MM.1S (cell line): ENCODE data around the gene SIAE.

Experiments used
- DNase-seq: peaks from one replicate; pipeline ENCODE4 v3.0.0-alpha.2; 2015
- H2AFZ ChIP-seq: fragments of 300-600 bp; sonication (generic); 2 replicates; pipeline ENCODE4 v1.6.0; 2016; ENCODE audit warnings: antibody characterized with exemption, low read length
- H3F3A ChIP-seq: fragments of 300-600 bp; sonication (generic); 2 replicates; pipeline ENCODE4 v1.6.1; 2016; ENCODE audit warnings: mild to moderate bottlenecking, antibody characterized with exemption, low read length, moderate library complexity, mixed read lengths; ENCODE audit not compliant: insufficient read depth
- H3K27ac ChIP-seq: fragments of 300-600 bp; sonication (generic); 2 replicates; pipeline ENCODE4 v1.5.1; 2016; ENCODE audit warnings: mild to moderate bottlenecking, low read length
- H3K27me3 ChIP-seq: fragments of 300-600 bp; sonication (generic); replicated peaks from 2 replicates; pipeline ENCODE4 v1.6.0; 2016; ENCODE audit warnings: low read length; ENCODE audit not compliant: insufficient read depth
- H3K36me3 ChIP-seq: fragments of 300-600 bp; sonication (generic); replicated peaks from 2 replicates; pipeline ENCODE4 v1.6.1; 2016; ENCODE audit warnings: mild to moderate bottlenecking, low read length, mixed read lengths; ENCODE audit not compliant: insufficient read depth
- H3K4me1 ChIP-seq: fragments of 300-600 bp; sonication (generic); 2 replicates; pipeline ENCODE4 v1.6.1; 2016; ENCODE audit warnings: low read length, mixed read lengths
- H3K4me2 ChIP-seq: fragments of 300-600 bp; sonication (generic); 2 replicates; pipeline ENCODE4 v1.6.0; 2016; ENCODE audit warnings: low read depth, low read length
- H3K4me3 ChIP-seq: fragments of 300-600 bp; sonication (generic); 2 replicates; pipeline ENCODE4 v1.5.1; 2016; ENCODE audit warnings: low read length, mixed read lengths
- H3K79me2 ChIP-seq: fragments of 300-600 bp; sonication (generic); 2 replicates; pipeline ENCODE4 v1.6.1; 2016; ENCODE audit warnings: mixed run types, low read length, mixed read lengths
- H3K9ac ChIP-seq: fragments of 300-600 bp; sonication (generic); 2 replicates; pipeline ENCODE4 v1.6.1; 2016; ENCODE audit warnings: low read length, mixed read lengths
- H3K9me2 ChIP-seq: fragments of 300-600 bp; sonication (generic); replicated peaks from 2 replicates; pipeline ENCODE4 v1.6.1; 2016; ENCODE audit warnings: mild to moderate bottlenecking, low read length, mixed read lengths; ENCODE audit not compliant: insufficient read depth
- H3K9me3 ChIP-seq: fragments of 300-600 bp; sonication (generic); replicated peaks from 2 replicates; pipeline ENCODE4 v1.6.1; 2016; ENCODE audit warnings: mild to moderate bottlenecking, low read length, mixed read lengths; ENCODE audit not compliant: insufficient read depth
- H4K20me1 ChIP-seq: fragments of 300-600 bp; sonication (generic); 2 replicates; pipeline ENCODE4 v1.6.1; 2016; ENCODE audit warnings: mild to moderate bottlenecking, low read length, moderate library complexity, mixed read lengths; ENCODE audit not compliant: insufficient read depth
- CTCF ChIP-seq: fragments of 300-600 bp; sonication (generic); IDR thresholded peaks from 2 replicates; pipeline ENCODE4 v1.5.1; 2016; ENCODE audit warnings: antibody characterized with exemption, low read length, mixed read lengths
- EZH2 ChIP-seq: fragments of 300-600 bp; sonication (generic); optimal IDR thresholded peaks from 2 replicates; pipeline ENCODE3; 2017; ENCODE audit warnings: low read depth, mild to moderate bottlenecking, antibody characterized with exemption, low read length, mixed read lengths
- EZH2phosphoT487 ChIP-seq: fragments of 300-600 bp; sonication (generic); IDR thresholded peaks from 2 replicates; pipeline ENCODE4 v1.6.1; 2018; ENCODE audit warnings: antibody characterized with exemption, low read length

SIAE gene

GRCh38 chr11:124718801-124719200, 45.3 kb upstream of the SIAE start:
- Histone ChIP-seq H3K4me3 (0 out of 2 replicates have a peak overlapping the region, but pooled peaks have one; percentile 48), H2AFZ (no peak overlapping the region), H3F3A (no peaks in the 10 kb centered on the region), H4K20me1 (no peaks in the 10 kb centered on the region), H3K9me3 (no peaks in the 10 kb centered on the region), H3K4me1 (0 out of 2 replicates have a peak, but pooled peaks cover 5% of the 10 kb centered on the region), H3K36me3 (no peaks in the 10 kb centered on the region), H3K4me2 (no peak overlapping the region), H3K79me2 (no peaks in the 10 kb centered on the region), H3K9me2 (no peaks in the 10 kb centered on the region), H3K27me3 (peaks cover 14% of the 10 kb centered on the region; the same call in 1 of the 2 replicates), H3K9ac (no peak overlapping the region), H3K27ac (no peak overlapping the region)
- no peak for DNase-seq
- no peak for TF ChIP-seq CTCF
- no peak for TF ChIP-seq EZH2phosphoT487
- no peak for TF ChIP-seq EZH2

GRCh38 chr11:124717786-124718651, 44.5 kb upstream of the SIAE start:
- Histone ChIP-seq H3K4me2 (peak overlapping the region; percentile 76), H3F3A (no peaks in the 10 kb centered on the region), H3K9ac (no peak overlapping the region), H3K27me3 (peaks cover 14% of the 10 kb centered on the region; the same call in 1 of the 2 replicates), H3K36me3 (no peaks in the 10 kb centered on the region), H3K4me1 (0 out of 2 replicates have a peak, but pooled peaks cover 5% of the 10 kb centered on the region), H3K4me3 (peak overlapping the region; percentile 48), H4K20me1 (no peaks in the 10 kb centered on the region), H3K79me2 (no peaks in the 10 kb centered on the region), H2AFZ (peak overlapping the region; percentile 36; the same call in 1 of the 2 replicates), H3K9me3 (no peaks in the 10 kb centered on the region), H3K9me2 (no peaks in the 10 kb centered on the region), H3K27ac (no peak overlapping the region)
- no peak for TF ChIP-seq CTCF
- DNase-seq: peak; percentile 12

- Histone ChIP-seq H3K27ac (no peak overlapping the region), H3K9ac (no peak overlapping the region), H3K4me1 (0 out of 2 replicates have a peak, but pooled peaks cover 5% of the 10 kb centered on the region), H4K20me1 (no peaks in the 10 kb centered on the region), H3K4me3 (no peak overlapping the region), H3K4me2 (peak overlapping the region; percentile 76; the same call in 1 of the 2 replicates), H3K27me3 (peaks cover 14% of the 10 kb centered on the region; the same call in 1 of the 2 replicates), H2AFZ (no peak overlapping the region), H3F3A (no peaks in the 10 kb centered on the region), H3K36me3 (no peaks in the 10 kb centered on the region), H3K79me2 (no peaks in the 10 kb centered on the region), H3K9me3 (no peaks in the 10 kb centered on the region), H3K9me2 (no peaks in the 10 kb centered on the region)
- DNase-seq: no peak
- TF ChIP-seq EZH2 (no peak), EZH2phosphoT487 (no peak), CTCF (no peak)
These were observed 43.9 kb upstream of the SIAE start for GRCh38 chr11:124717421-124717785.
